ENCODE data around the gene SLC35A1.
"Not testable (repeated sequence)": the region's sequence is repeated elsewhere in the genome, so short reads cannot be mapped to it uniquely, and the experiment has no call there.

SLC35A1 gene, protein sequence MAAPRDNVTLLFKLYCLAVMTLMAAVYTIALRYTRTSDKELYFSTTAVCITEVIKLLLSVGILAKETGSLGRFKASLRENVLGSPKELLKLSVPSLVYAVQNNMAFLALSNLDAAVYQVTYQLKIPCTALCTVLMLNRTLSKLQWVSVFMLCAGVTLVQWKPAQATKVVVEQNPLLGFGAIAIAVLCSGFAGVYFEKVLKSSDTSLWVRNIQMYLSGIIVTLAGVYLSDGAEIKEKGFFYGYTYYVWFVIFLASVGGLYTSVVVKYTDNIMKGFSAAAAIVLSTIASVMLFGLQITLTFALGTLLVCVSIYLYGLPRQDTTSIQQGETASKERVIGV

DNA sequence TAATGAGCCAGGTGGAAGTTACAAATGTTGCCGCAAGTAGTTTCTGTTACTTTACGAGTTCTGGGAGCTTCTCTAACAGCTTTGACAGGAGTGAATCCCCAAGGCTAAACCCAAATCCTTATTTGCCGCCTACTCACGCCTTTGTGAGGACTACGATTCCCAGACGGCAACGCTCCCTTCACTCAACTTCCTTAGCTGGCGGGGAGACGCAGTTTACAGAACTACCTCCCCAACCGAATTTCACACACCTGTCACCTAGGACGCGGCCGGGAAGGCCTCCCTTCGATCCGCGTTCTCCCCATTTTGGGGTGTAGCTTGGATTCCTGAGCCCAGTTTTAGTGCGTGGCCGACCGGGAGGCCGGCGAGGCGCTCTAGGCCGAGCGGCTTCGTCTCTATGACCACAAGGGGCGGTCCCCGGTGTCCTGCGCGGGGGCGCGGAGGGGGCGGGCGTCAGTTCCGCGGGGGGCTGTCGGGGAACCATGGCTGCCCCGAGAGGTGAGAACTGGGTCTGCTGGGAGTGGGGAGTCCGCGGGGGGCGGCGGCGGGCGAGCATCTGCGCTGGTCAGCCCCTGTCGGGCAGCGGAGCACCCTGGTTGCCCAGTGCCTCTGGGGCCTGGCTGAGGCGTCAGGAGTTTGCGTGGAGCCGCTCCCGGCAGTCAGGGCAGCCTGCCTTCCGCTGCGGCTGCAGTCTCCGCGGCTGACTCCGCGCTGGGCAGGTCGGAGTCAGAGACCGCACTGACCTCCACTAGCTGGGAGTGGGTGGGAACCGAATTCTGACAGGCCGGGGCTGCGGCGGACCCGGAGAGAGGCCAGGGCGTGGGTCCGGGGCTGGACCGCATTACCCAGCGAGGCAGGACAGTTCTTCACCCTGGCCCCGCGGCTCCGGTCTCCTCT is at the start of gene SLC35A1:
Gene SLC35A1, plus strand, starts transcription at position 450 of the 894 bp plus-strand sequence. Its CDS starts 30 bp downstream, at position 480.
- intact Hi-C loops (cut with DNase I): loop anchor here (1.0 to 5.0 kb wide), 4 partner anchors 64 to 315 kb away; partner anchors contain the start of genes AKIRIN2, ORC3 and ZNF292

DNA sequence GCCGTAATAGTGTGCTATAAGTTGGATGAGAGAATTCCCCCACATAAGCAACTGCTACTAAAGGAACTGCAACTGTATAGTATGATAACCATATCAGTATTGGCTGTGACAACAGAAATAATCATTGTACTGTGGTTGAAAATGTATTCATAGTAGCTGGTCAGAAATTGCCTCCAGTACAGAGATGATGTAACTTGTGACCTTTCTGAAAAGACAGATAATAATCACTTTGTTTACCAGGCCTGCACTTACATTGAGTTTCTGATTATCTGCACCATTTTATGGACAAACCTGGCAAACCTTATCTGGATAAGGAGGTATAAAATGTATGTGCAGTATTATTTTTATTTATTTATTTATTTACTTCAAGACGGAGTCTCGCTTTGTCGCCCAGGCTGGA is 46.0 kb upstream of the SLC35A1 start:
- intact Hi-C loops (cut with DNase I): no loop called here
- no peak for DNase-seq

More for the DNA sequence above, at the start of gene SLC35A1:
- DNase-seq: peak; percentile 79 to 98 (median 86)

DNA sequence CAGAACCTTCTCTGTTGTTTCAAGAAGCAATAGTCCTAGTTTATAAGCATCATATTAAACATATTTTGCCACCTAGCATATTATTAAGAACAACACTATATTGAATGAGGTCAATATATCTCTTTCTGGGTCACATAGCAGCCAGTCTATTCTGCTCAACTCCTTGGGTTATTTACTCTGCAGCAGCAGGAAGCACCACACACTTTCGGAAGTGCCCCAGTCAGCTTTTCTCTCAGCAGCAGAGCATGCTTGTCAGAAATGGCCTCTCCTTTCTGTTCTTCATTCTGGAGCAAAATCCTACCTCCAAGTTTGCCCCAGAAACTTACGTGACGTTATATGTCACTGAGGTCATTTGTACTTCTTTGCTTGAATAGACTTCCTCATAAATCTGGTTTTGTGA is 42.3 kb upstream of the SLC35A1 start:
- no peak for DNase-seq
- intact Hi-C loops (cut with DNase I): no loop called here

DNA sequence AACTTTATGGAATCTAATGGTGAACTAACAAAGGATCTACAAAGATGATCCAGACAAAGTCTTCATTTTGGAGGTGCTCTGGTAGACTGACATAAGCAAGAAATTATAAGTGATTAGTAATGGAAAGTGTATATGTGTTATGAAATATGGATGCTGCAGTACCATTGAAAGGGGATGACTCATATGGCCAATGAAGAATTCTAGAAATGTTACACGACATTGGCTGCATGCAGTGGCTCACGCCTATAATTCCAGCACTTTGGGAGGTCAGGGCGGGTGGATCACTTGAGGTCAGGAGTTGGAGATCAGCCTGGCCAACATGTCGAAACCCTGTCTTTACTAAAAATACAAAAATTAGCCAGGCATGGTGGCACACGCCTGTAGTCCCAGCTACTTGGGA is 41.5 kb upstream of the SLC35A1 start:
- intact Hi-C loops (cut with DNase I): no loop called here
- DNase-seq: no peak

DNA sequence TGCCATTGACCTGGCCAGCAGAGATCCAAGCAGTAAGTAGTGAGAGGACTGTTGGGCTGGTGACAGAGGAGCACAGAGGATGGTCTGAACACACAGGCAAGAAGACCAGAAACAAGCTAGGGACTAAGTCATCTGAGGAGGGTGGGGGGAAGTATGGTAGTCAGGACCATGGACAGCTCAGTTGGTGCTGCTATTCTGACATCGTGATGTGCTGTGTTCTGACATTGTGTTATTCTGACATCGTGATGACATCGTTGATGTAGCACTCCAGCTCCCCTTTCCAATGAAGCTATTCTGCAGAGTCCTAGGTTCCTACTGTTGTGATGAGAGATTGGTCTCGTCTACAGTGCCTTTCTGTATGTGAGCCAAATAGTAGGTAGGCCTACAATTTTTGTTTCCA is 36.3 kb upstream of the SLC35A1 start:
- intact Hi-C loops (cut with DNase I): no loop called here
- peak in 1 of 10 donors; percentile 11 for DNase-seq

DNA sequence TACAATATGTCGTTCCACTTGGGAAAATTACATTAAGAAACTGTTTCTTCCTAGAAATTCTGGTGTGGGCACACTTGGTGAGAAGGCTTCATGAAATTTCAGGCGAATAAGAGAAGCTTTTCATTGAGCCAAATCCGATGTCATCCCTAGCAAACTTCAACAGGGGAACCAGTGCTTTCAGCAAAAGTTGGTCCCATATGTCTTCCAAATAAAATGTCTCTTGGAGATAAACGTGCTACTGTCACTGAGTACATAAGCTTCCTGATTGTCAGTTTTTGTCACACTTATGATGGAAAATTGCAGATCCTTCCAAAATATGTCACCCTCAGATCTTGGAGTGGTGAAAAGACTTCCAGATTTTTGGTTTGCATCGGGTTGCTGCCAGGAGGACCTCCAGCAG is 31.1 kb upstream of the SLC35A1 start:
- DNase-seq: no peak
- intact Hi-C loops (cut with DNase I): no loop called here

DNA sequence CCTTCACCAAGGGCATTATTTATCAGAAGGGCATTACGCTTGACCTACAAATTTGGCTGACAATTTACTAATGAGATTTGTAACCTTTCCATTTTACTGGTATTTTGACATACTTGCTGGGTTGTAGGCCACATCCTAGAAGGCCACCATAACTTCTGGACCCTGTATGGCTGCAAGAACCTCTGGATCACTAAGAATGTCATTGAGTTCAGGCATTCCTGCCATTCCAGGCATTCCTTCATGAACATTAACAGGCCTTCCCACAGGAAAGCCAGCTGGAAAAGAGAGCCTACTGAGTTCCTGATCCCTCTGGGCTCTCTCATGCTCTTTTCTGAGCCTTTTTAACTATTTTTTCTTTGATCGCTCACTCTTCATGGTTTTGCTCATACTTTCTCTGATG is 28.4 kb upstream of the SLC35A1 start:
- intact Hi-C loops (cut with DNase I): no loop called here
- no peak for DNase-seq

DNA sequence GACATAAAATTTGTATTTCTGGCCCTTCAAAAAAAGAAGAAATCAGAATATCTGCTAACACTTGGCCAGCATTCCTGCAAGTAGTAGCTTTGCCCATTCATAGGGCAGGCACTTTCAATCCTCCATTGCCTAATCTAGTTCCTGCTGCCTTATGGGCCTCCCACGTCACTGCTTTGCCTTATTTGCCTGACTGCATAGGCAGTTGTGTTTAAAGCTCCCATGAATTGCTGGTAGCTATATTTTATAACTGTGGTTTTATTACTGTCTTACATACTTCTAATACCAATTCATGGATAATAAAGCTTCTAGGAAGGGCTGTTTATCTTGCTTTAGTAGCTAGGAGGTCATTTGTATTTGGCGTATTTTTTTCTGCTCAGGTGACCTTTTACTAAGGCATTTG is 7.7 kb upstream of the SLC35A1 start:
- no peak for DNase-seq
- intact Hi-C loops (cut with DNase I): no loop called here

DNA sequence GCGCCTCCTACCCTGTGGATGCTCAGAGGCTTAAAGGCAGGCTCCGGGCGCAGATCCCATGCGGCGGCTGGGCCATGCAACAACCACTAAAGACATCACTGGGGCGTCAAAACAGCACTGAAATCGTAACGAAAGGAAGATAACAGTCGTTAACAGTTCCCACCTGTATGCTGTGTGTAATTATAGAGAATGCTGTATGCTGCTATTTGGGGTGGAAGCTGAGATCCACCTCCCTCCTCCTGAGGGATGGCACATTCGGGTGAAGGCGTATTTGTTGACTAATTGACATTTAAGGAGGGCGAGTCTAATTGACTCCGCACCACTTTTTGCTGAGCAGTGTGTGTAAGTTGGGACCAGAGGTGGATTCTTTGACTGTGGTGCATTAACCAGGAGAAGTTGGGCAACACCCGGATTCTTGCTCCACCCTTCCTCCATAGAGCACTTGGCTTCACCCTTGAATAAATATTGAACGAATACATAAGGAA is 687 bp downstream of the SLC35A1 start:
- DNase-seq: peak in 1 of 10 donors; percentile 59
- intact Hi-C loops (cut with DNase I): loop anchor here (2.0 to 5.0 kb wide), 3 partner anchors 65 to 316 kb away; partner anchors contain the start of genes ORC3 and ZNF292

DNA sequence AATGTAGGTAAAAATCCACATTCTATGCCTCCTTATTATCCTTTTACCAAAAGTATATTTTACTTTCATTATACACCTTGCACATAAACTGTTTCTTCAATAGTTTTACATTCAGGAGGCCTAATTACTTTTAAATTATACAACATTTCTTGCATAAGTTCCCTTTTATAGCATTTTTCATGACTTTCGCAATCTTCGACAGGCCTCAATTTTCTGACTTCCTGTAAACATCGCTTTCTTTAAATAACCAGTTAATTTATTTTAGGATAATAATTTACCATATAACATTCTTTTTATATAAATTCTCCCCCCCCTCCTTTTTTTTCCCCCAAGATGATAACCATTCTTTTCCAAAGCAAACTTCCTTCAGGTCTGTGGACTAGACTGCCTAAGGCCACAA is 9.2 kb downstream of the SLC35A1 start:
- no peak for DNase-seq
- intact Hi-C loops (cut with DNase I): no loop called here

DNA sequence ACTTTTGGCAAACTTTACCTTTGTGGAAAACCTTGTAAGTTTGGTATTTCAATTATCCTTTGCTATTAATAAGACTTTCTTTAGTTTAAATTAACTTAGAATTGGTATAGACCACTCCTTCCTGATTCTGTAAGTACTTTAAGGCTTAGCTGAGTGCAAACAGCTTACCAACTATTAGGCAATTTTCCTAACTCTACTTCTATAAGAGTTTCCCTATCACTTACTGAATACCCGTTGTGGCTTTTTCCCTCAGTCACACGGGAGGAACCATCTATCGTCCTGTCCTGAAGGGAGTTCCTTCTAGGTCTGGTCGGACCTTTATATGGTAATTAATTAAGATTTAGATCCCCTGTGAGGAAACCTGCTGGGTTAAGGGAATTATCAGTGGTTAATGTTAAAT is 9.6 kb downstream of the SLC35A1 start:
- no peak for DNase-seq
- intact Hi-C loops (cut with DNase I): no loop called here

DNA sequence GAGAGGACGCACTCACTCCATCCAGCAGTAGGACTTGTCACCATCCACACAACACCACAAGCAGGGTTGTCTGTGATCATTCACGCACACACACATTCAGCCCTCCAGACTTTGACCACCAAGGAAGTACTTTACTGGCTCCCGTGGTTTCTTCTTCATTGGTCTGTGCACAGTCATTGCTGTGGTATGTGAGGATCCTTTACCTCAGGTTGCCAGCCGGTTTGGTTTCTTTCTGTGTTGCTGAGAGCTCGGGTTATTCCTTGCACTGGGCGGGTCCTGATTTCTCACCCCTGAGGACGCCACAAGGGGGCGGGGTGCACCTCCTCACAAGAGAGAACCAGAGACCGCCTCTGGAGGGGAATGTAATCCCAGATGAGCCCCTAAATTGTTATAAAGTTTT is 11.2 kb downstream of the SLC35A1 start:
- intact Hi-C loops (cut with DNase I): no loop called here
- no peak for DNase-seq

DNA sequence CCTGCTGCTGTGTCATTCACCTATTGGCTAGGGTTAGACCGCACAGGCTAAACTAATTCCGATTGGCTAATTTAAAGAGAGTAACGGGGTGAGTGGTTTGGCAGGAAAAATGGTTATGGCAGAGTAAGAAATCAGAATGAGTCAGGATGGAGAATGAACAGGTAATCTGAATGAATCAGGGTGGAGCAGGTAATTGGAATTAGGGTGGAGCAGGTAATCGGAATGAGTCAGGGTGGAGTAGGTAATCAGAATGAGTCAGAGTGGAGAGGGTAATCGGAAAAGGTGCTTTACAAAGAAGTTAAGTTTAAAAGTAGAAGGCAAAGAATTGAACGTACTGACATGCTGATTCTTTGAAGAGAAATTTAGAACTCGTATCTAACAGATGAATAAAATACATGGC is 11.7 kb downstream of the SLC35A1 start:
- no peak for DNase-seq
- intact Hi-C loops (cut with DNase I): no loop called here

DNA sequence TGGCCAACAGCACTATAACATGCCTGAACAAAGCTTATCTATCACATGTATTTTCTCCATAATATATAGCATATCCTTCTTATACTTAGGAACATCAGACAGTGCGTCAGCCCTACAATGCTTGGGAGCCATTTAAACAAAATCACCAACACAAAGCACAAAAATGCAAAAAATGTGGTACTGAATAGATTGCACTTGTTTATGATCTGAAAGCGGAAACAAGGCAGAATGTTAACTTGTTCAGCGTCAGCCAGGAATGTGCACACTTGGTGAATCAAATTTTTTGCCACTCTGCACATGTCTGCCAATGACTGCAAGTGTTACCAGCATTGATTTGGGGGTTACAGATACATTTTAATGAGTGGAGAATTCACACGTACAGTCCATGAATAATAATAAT is 14.8 kb downstream of the SLC35A1 start:
- no peak for DNase-seq
- intact Hi-C loops (cut with DNase I): no loop called here

DNA sequence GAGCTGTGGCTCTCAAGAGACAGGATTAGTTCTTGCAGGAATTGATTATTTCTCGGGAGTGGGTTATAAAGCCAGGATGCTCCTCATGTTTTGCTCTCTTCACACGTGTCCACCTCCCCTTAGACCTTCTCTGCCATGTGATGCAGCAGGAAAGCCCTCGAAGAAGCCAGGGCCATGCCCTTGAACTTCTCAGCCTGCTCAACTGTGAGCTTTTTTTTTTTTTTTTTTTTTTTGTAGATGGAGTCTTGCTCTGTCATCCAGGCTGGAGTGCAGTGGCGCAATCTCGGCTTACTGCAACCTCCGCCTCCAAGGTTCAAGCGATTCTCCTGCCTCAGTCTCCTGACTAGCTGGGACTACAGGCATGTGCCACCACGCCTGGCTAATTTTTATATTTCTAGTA is 16.6 kb downstream of the SLC35A1 start:
- intact Hi-C loops (cut with DNase I); DNase-seq: not testable (repeated sequence)

DNA sequence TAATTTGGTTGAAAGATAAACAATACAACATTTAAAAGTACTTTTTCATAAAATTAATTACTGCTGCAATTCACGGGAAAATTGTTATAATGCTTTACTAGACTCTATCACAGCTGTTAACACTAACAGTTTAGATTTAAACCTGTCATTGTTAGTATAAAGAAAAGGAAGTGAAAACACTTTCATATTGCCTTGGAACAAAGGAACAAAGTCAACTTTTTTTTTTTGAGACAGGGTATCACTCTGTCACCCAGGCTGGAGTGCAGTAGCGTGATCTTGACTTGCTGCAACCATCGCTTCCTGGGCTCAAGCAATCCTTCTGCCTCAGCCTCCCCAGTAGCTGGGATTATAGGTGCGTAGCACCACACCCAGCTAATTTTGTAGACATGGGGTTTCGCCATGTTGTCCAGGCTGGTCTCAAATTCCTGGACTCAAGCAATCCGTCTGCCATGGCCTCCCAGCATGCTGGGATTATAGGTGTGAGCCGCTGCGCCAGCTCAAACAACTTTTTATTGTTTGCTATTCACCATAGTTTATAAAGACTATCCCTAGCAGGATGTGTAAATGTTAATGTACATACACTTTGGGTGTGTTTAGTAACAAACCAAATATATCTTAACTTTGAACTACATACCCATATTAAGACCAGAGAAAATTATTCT is 22.1 kb downstream of the SLC35A1 start:
- DNase-seq: no peak
- intact Hi-C loops (cut with DNase I): no loop called here

DNA sequence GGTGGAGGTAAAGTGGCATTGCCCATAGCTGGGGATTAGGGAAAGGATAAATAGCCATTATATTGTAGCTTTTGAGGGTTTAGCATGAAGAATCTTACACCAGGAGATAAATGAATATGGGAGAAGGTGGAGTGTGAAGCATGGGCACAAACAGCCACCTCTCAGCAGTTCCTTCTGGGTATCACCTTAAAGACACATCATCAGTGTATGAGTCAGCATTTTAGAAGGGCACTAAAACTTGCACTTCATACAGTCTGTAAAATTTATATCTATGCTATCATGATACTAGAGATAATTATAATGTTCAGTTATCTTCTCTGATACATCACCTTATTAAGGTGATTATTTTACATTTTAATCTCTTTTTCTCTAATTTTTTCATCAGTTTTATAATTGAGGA is 25.3 kb downstream of the SLC35A1 start:
- intact Hi-C loops (cut with DNase I): no loop called here
- DNase-seq: no peak

DNA sequence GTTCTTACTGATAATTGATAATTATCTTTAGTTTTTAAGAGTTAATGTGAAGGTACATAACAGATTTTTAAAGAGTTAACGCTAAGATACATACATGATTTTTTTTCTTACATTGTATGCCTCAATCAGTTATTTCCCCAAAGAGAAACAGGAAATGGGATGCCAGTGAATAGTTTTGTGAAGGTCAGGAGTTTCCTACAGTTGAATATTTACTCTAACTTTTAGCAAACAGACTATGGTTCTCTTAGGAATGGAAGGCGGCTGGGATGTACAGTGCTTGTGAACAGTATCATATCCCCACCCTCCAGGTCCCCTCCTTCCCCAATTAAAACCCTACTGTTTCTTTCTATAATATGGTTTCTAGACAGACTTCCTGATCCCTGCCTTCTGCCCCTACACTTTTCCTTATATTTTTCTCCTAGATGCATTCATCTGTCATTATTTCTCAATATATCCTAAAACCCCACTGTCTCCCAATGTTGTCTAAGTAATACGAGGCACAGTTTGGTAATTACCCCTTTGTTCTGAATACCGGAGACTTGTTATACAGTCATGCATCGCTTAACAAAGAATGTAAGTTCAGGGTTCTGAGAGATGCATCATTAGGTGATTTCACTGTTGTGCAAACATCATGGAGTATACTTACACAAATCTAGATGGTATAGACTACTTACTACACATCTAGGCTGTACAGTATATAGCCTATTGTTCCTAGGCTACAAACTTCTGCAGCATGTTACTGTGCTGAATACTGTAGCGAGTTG is 29.2 kb downstream of the SLC35A1 start:
- intact Hi-C loops (cut with DNase I): no loop called here

DNA sequence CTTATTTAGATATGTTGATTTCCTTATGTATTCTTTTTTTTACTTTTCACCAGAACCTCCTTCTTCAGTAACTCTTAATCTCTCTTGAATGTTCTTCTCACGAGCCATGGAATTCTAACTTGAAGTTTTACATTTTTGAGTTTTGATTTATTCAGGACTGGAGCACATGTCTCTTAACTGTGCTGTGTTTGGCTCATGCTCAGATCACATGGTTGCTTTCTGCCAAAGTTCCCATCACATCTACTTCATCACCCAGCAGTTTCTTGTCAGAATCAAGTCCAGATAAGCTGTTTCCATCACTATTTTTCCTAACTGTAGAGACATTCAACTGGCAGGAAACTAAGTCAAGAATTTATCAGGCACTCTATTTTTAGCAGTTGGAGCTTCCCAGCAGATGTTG is 31.7 kb downstream of the SLC35A1 start:
- intact Hi-C loops (cut with DNase I): no loop called here
- no peak for DNase-seq

More for the DNA sequence above, 29.2 kb downstream of the SLC35A1 start:
- no peak for DNase-seq

DNA sequence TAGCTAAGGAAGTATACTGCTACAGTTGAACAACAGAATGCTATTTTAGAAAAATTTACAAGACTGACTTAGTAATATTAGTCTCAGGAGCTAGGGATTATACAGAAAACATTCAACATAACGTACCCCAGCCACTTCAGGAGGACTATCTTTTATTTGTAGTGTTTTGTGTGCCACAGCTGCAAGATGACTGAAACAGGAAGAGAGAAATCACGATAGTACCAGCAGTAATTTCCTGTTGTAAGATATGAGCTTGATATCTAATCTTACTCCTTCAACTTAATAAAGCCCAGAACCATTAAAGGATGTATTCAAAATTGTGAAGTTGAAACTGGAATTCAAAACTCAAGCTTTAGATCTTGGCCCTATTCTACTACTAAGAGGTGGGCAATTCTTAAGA is 42.1 kb downstream of the SLC35A1 start:
- DNase-seq: no peak
- intact Hi-C loops (cut with DNase I): no loop called here

All from posterior cingulate gyrus (tissue), 11 donors.